Gastroesophageal sphincter (tissue), 3 donors: Measurements from ENCODE around the gene PCSK5.

Experiments used
- EP300 ChIP-seq: sonication (generic); formaldehyde crosslinking; IDR thresholded peaks from one replicate; pipeline ENCODE4 v1.6.1; 2017; ENCODE audit warnings: antibody characterized with exemption, mild to moderate bottlenecking
- TF ChIP-seq, protein P1 (sequence below), 4 experiments: fragments of 200-600 bp in 2 of 4; fragments of 450-650 bp in 2 of 4; sonication (generic) in 1 of 4; IDR thresholded peaks; one replicate each; pipeline ENCODE4 v1.5.1; 2017 to 2019; ENCODE audit warnings: antibody characterized with exemption in 4 of 4, mild to moderate bottlenecking in 2 of 4, moderate library complexity in 2 of 4

DNA sequence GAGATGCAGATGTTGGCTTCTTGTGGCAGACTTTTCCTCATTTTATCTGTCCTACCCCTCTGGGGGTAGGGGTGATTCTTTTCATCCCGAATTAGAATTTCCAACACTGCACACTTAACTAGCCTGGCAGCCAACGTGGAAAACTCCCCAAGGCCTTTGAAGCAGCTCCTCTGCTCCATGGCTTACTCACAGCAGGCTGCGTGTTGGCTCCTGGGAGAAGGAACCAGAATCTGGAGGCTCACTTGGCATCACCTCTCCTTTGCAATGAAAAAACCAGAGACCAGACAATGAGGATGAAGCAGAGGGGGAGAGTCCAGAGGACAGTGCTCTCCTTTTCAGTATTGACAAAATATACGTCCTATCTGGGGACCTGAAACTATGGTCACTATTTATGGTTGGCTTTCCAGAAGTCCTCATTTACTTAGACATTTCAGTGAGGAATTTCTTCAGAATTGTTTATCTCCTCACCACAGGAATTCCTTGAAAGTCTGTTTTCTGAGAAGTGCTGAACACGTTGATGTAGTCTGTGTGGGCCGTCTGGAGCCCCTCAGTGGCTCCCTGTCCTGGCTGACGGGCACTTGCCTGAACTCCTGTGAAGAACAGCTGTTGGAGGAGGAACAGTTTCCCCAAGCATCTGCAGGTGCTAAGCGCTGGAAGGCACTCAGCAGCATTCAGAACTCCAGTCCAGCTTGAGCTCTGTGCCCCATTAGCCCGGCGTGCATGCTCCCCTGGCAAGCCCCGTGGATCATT, 272.5 kb downstream of the PCSK5 start:
- TF ChIP-seq, protein P1, sequence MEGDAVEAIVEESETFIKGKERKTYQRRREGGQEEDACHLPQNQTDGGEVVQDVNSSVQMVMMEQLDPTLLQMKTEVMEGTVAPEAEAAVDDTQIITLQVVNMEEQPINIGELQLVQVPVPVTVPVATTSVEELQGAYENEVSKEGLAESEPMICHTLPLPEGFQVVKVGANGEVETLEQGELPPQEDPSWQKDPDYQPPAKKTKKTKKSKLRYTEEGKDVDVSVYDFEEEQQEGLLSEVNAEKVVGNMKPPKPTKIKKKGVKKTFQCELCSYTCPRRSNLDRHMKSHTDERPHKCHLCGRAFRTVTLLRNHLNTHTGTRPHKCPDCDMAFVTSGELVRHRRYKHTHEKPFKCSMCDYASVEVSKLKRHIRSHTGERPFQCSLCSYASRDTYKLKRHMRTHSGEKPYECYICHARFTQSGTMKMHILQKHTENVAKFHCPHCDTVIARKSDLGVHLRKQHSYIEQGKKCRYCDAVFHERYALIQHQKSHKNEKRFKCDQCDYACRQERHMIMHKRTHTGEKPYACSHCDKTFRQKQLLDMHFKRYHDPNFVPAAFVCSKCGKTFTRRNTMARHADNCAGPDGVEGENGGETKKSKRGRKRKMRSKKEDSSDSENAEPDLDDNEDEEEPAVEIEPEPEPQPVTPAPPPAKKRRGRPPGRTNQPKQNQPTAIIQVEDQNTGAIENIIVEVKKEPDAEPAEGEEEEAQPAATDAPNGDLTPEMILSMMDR (IDR thresholded peaks at IDR 0.05): no peak
- no peak for TF ChIP-seq EP300
